Skeletal muscle satellite cell (primary cell): ENCODE measurements around the gene NMNAT3.

Source experiments
- H3K27me3 ChIP-seq: 2 replicates; pipeline ENCODE4 v1.7.0; 2013; ENCODE audit warnings: low read length; ENCODE audit not compliant: control insufficient read depth, insufficient read depth
- H3K36me3 ChIP-seq: 2 replicates; pipeline ENCODE4 v1.7.0; 2013; ENCODE audit warnings: mild to moderate bottlenecking, control low read depth, low read length; ENCODE audit not compliant: insufficient read depth
- H3K4me1 ChIP-seq: 2 replicates; pipeline ENCODE4 v1.7.0; 2013; ENCODE audit warnings: low read length; ENCODE audit not compliant: control insufficient read depth, insufficient read depth
- H3K4me2 ChIP-seq: 2 replicates; pipeline ENCODE4 v1.7.0; 2013; ENCODE audit warnings: mild to moderate bottlenecking, low read length
- H3K4me3 ChIP-seq: 2 replicates; pipeline ENCODE4 v1.7.0; 2013; ENCODE audit warnings: low read length
- H3K9ac ChIP-seq: 2 replicates; pipeline ENCODE4 v1.7.0; 2013; ENCODE audit warnings: mild to moderate bottlenecking, low read depth, low read length, moderate library complexity
- H3K9me3 ChIP-seq: replicated peaks from 2 replicates; pipeline ENCODE4 v1.7.0; 2013; ENCODE audit warnings: mild to moderate bottlenecking, control low read depth, low read length

The NMNAT3 gene

GRCh38 chr3:139674571-139675260, 3.1 kb downstream of the NMNAT3 start:
- no peaks in the 10 kb centered on the region for H3K9me3 ChIP-seq
- H3K27me3 ChIP-seq: peaks cover 59% of the 10 kb centered on the region
- H3K36me3 ChIP-seq: no peaks in the 10 kb centered on the region
- H3K4me2 ChIP-seq: no peak overlapping the region
- H3K9ac ChIP-seq: no peak overlapping the region
- H3K4me1 ChIP-seq: no peaks in the 10 kb centered on the region
- no peak overlapping the region for H3K4me3 ChIP-seq

- H3K4me3 ChIP-seq: no peak overlapping the region
- H3K27me3 ChIP-seq: peaks cover 47% of the 10 kb centered on the region
- H3K4me1 ChIP-seq: no peaks in the 10 kb centered on the region
- H3K36me3 ChIP-seq: no peaks in the 10 kb centered on the region
- no peaks in the 10 kb centered on the region for H3K9me3 ChIP-seq
- H3K4me2 ChIP-seq: no peak overlapping the region
- no peak overlapping the region for H3K9ac ChIP-seq
Observed at GRCh38 chr3:139672884-139673283, 4.9 kb downstream of the NMNAT3 start.

- Histone ChIP-seq H3K4me3 (no peak overlapping the region), H3K4me2 (no peak overlapping the region), H3K27me3 (peaks cover 40% of the 10 kb centered on the region), H3K4me1 (no peaks in the 10 kb centered on the region), H3K9ac (no peak overlapping the region), H3K9me3 (no peaks in the 10 kb centered on the region), H3K36me3 (no peaks in the 10 kb centered on the region)
Observed at GRCh38 chr3:139671863-139672646, 5.7 kb downstream of the NMNAT3 start.

GRCh38 chr3:139671107-139671506, 6.7 kb downstream of the NMNAT3 start:
- Histone ChIP-seq H3K4me1 (no peaks in the 10 kb centered on the region), H3K4me2 (no peak overlapping the region), H3K9me3 (no peaks in the 10 kb centered on the region), H3K36me3 (no peaks in the 10 kb centered on the region), H3K4me3 (no peak overlapping the region), H3K27me3 (peaks cover 30% of the 10 kb centered on the region), H3K9ac (no peak overlapping the region)

- H3K27me3 ChIP-seq: peaks cover 25% of the 10 kb centered on the region
- H3K4me1 ChIP-seq: no peaks in the 10 kb centered on the region
- H3K9me3 ChIP-seq: no peaks in the 10 kb centered on the region
- no peaks in the 10 kb centered on the region for H3K36me3 ChIP-seq
- H3K4me3 ChIP-seq: no peak overlapping the region
- H3K4me2 ChIP-seq: no peak overlapping the region
- H3K9ac ChIP-seq: no peak overlapping the region
Observed at GRCh38 chr3:139670196-139670595, 7.6 kb downstream of the NMNAT3 start.

- no peak overlapping the region for H3K4me2 ChIP-seq
- H3K4me3 ChIP-seq: no peak overlapping the region
- H3K9me3 ChIP-seq: no peaks in the 10 kb centered on the region
- no peaks in the 10 kb centered on the region for H3K36me3 ChIP-seq
- no peaks in the 10 kb centered on the region for H3K4me1 ChIP-seq
- no peak overlapping the region for H3K9ac ChIP-seq
- H3K27me3 ChIP-seq: peaks cover 18% of the 10 kb centered on the region
Observed at GRCh38 chr3:139668332-139668731, 9.4 kb downstream of the NMNAT3 start.

GRCh38 chr3:139664958-139665357, 12.8 kb downstream of the NMNAT3 start:
- Histone ChIP-seq H3K27me3 (peaks cover 5% of the 10 kb centered on the region), H3K36me3 (no peaks in the 10 kb centered on the region), H3K9me3 (no peaks in the 10 kb centered on the region), H3K4me2 (no peak overlapping the region), H3K9ac (no peak overlapping the region), H3K4me3 (no peak overlapping the region), H3K4me1 (no peaks in the 10 kb centered on the region)

GRCh38 chr3:139660269-139660668, 17.5 kb downstream of the NMNAT3 start:
- no peaks in the 10 kb centered on the region for H3K9me3 ChIP-seq
- no peaks in the 10 kb centered on the region for H3K36me3 ChIP-seq
- no peaks in the 10 kb centered on the region for H3K4me1 ChIP-seq
- peaks cover 3% of the 10 kb centered on the region for H3K27me3 ChIP-seq
- no peak overlapping the region for H3K9ac ChIP-seq
- no peak overlapping the region for H3K4me3 ChIP-seq
- H3K4me2 ChIP-seq: no peak overlapping the region

- Histone ChIP-seq H3K36me3 (no peaks in the 10 kb centered on the region), H3K27me3 (no peaks in the 10 kb centered on the region), H3K4me2 (no peak overlapping the region), H3K9me3 (no peaks in the 10 kb centered on the region), H3K9ac (no peak overlapping the region), H3K4me1 (no peaks in the 10 kb centered on the region), H3K4me3 (no peak overlapping the region)
Observed at GRCh38 chr3:139659511-139659910, 18.3 kb downstream of the NMNAT3 start.

- Histone ChIP-seq H3K9ac (no peak overlapping the region), H3K4me2 (no peak overlapping the region), H3K27me3 (peaks cover 4% of the 10 kb centered on the region), H3K9me3 (no peaks in the 10 kb centered on the region), H3K36me3 (no peaks in the 10 kb centered on the region), H3K4me1 (no peaks in the 10 kb centered on the region), H3K4me3 (no peak overlapping the region)
Observed at GRCh38 chr3:139657936-139658335, 19.8 kb downstream of the NMNAT3 start.

- Histone ChIP-seq H3K4me1 (no peaks in the 10 kb centered on the region), H3K4me3 (no peak overlapping the region), H3K9ac (no peak overlapping the region), H3K4me2 (no peak overlapping the region), H3K27me3 (peaks cover 4% of the 10 kb centered on the region), H3K36me3 (no peaks in the 10 kb centered on the region), H3K9me3 (no peaks in the 10 kb centered on the region)
Observed at GRCh38 chr3:139657434-139657833, 20.3 kb downstream of the NMNAT3 start.
